Measurements from ENCODE around the gene TMEM132E.

TMEM132E gene

DNA sequence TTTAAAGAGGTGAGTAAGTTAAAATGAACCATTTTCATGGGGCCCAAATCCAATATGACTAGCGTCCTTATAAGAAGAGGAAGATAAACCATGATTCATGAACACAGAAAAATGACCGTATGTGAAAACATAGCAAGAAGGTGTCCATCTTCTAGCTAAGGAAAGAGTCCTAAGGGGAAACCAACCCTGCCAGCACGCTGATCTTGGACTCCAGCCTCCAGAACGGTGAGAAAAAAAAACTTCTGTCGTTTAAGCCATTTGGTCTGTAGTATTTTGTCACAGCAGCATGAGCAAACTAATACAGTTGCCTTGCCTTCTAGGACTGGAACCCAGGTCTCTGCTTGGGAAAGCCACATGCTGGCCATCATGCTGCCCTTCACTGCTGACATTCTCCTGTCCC is 4.2 kb upstream of the TMEM132E start:
- Histone ChIP-seq H3K9me3 (ENCODE audit: insufficient read depth, low read length) (no peaks in the 10 kb centered on the region), H3K9ac (ENCODE audit: low read length) (no peak overlapping the region), H4K20me1 (ENCODE audit: low read depth, low read length) (no peaks in the 10 kb centered on the region), H3K4me2 (ENCODE audit: low read depth, low read length, poor library complexity, severe bottlenecking) (no peak overlapping the region), H3K4me3 (ENCODE audit: insufficient read depth, low read length, poor library complexity, severe bottlenecking) (no peak overlapping the region), H3K27ac (ENCODE audit: low read depth, low read length) (no peak overlapping the region), H3K27me3 (ENCODE audit: low read length) (no peaks in the 10 kb centered on the region), H2AFZ (ENCODE audit: low read depth, low read length, severe bottlenecking) (no peak overlapping the region), H3K36me3 (ENCODE audit: low read length) (no peaks in the 10 kb centered on the region), H3K79me2 (ENCODE audit: insufficient read depth, low read length) (no peaks in the 10 kb centered on the region), H3K9me2 (replicated peaks; ENCODE audit: insufficient read depth, low read length) (no peaks in the 10 kb centered on the region), H3F3A (ENCODE audit: insufficient read depth) (no peaks in the 10 kb centered on the region)
- TF ChIP-seq, protein P1, sequence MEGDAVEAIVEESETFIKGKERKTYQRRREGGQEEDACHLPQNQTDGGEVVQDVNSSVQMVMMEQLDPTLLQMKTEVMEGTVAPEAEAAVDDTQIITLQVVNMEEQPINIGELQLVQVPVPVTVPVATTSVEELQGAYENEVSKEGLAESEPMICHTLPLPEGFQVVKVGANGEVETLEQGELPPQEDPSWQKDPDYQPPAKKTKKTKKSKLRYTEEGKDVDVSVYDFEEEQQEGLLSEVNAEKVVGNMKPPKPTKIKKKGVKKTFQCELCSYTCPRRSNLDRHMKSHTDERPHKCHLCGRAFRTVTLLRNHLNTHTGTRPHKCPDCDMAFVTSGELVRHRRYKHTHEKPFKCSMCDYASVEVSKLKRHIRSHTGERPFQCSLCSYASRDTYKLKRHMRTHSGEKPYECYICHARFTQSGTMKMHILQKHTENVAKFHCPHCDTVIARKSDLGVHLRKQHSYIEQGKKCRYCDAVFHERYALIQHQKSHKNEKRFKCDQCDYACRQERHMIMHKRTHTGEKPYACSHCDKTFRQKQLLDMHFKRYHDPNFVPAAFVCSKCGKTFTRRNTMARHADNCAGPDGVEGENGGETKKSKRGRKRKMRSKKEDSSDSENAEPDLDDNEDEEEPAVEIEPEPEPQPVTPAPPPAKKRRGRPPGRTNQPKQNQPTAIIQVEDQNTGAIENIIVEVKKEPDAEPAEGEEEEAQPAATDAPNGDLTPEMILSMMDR (IDR thresholded peaks at IDR 0.05; ENCODE audit: insufficient read depth, low read length, poor library complexity, severe bottlenecking): no peak
- no peak for TF ChIP-seq EZH2phosphoT487 (conservative IDR thresholded peaks at IDR 0.05; ENCODE audit: low read length)

DNA sequence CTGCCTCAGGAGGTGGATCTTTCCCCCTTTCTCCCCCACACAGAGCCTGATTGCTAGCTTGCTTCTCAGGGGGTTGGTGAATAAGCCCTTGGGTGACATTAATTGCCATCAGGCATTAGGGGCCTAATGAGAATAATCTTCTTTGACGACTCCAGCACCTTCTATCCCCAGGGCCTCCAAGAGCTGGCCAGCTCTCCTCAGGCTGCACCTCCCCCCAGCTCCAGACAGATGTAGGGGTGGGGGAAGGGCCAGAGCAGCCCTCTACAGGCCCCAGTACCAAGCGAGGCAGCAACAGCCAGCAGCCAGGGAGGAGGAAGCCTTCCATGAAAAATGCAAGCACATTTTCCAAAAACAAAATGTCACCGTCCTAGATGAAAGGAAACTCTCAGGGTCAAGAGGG is 1.4 kb upstream of the TMEM132E start:
- no peaks in the 10 kb centered on the region for H3K9me3 ChIP-seq (ENCODE audit: insufficient read depth, low read length)
- no peak overlapping the region for H3K4me2 ChIP-seq (ENCODE audit: low read depth, low read length, poor library complexity, severe bottlenecking)
- no peaks in the 10 kb centered on the region for H3K36me3 ChIP-seq (ENCODE audit: low read length)

GRCh38 chr17:34578656-34579016 is 746 bp upstream of the TMEM132E start:
- no peaks in the 10 kb centered on the region for H4K20me1 ChIP-seq (ENCODE audit: low read depth, low read length)
- H3F3A ChIP-seq (ENCODE audit: insufficient read depth): no peaks in the 10 kb centered on the region
- no peak overlapping the region for H3K27ac ChIP-seq (ENCODE audit: low read depth, low read length)
- no peaks in the 10 kb centered on the region for H3K36me3 ChIP-seq (ENCODE audit: low read length)
- TF ChIP-seq EZH2phosphoT487 (conservative IDR thresholded peaks at IDR 0.05; ENCODE audit: low read length): no peak
- H3K4me3 ChIP-seq (ENCODE audit: insufficient read depth, low read length, poor library complexity, severe bottlenecking): no peak overlapping the region
- H3K4me2 ChIP-seq (ENCODE audit: low read depth, low read length, poor library complexity, severe bottlenecking): no peak overlapping the region
- no peak overlapping the region for H2AFZ ChIP-seq (ENCODE audit: low read depth, low read length, severe bottlenecking)
- H3K79me2 ChIP-seq (ENCODE audit: insufficient read depth, low read length): no peaks in the 10 kb centered on the region
- no peak overlapping the region for H3K9ac ChIP-seq (ENCODE audit: low read length)
- no peaks in the 10 kb centered on the region for H3K9me3 ChIP-seq (ENCODE audit: insufficient read depth, low read length)
- no peaks in the 10 kb centered on the region for H3K9me2 ChIP-seq (replicated peaks; ENCODE audit: insufficient read depth, low read length)
- no peaks in the 10 kb centered on the region for H3K27me3 ChIP-seq (ENCODE audit: low read length)

More for the DNA sequence above, 1.4 kb upstream of the TMEM132E start:
- Histone ChIP-seq H3K9me2 (replicated peaks; ENCODE audit: insufficient read depth, low read length) (no peaks in the 10 kb centered on the region), H3K27ac (ENCODE audit: low read depth, low read length) (no peak overlapping the region), H3K9ac (ENCODE audit: low read length) (no peak overlapping the region), H3F3A (ENCODE audit: insufficient read depth) (no peaks in the 10 kb centered on the region), H3K4me3 (ENCODE audit: insufficient read depth, low read length, poor library complexity, severe bottlenecking) (no peak overlapping the region), H3K27me3 (ENCODE audit: low read length) (no peaks in the 10 kb centered on the region), H4K20me1 (ENCODE audit: low read depth, low read length) (no peaks in the 10 kb centered on the region), H3K79me2 (ENCODE audit: insufficient read depth, low read length) (no peaks in the 10 kb centered on the region), H2AFZ (ENCODE audit: low read depth, low read length, severe bottlenecking) (no peak overlapping the region)
- no peak for TF ChIP-seq EZH2phosphoT487 (conservative IDR thresholded peaks at IDR 0.05; ENCODE audit: low read length)
- TF ChIP-seq, protein P1 (IDR thresholded peaks at IDR 0.05; ENCODE audit: insufficient read depth, low read length, poor library complexity, severe bottlenecking): no peak

- TF ChIP-seq, protein P1 (IDR thresholded peaks at IDR 0.05; ENCODE audit: insufficient read depth, low read length, poor library complexity, severe bottlenecking): no peak
- TF ChIP-seq EZH2phosphoT487 (conservative IDR thresholded peaks at IDR 0.05; ENCODE audit: low read length): no peak
- no peak overlapping the region for H3K27ac ChIP-seq (ENCODE audit: low read depth, low read length)
- H3K27me3 ChIP-seq (ENCODE audit: low read length): no peaks in the 10 kb centered on the region
- no peak overlapping the region for H3K4me2 ChIP-seq (ENCODE audit: low read depth, low read length, poor library complexity, severe bottlenecking)
- no peaks in the 10 kb centered on the region for H3K79me2 ChIP-seq (ENCODE audit: insufficient read depth, low read length)
- H3K4me3 ChIP-seq (ENCODE audit: insufficient read depth, low read length, poor library complexity, severe bottlenecking): no peak overlapping the region
- H3K9me3 ChIP-seq (ENCODE audit: insufficient read depth, low read length): no peaks in the 10 kb centered on the region
- H3K9ac ChIP-seq (ENCODE audit: low read length): no peak overlapping the region
- no peaks in the 10 kb centered on the region for H3K9me2 ChIP-seq (replicated peaks; ENCODE audit: insufficient read depth, low read length)
- no peaks in the 10 kb centered on the region for H4K20me1 ChIP-seq (ENCODE audit: low read depth, low read length)
- H3F3A ChIP-seq (ENCODE audit: insufficient read depth): no peaks in the 10 kb centered on the region
- H3K36me3 ChIP-seq (ENCODE audit: low read length): no peaks in the 10 kb centered on the region
- H2AFZ ChIP-seq (ENCODE audit: low read depth, low read length, severe bottlenecking): no peak overlapping the region
Measured at GRCh38 chr17:34579979-34580684, 750 bp downstream of the TMEM132E start.
